A673 (cell line): ENCODE measurements around the gene SPNS1. TPM values are rescaled to one million over a fixed set of nuclear protein-coding genes. Genes with fewer than 3 reads are reported as not detected.
A peak's percentile ranks its signal among the peaks of the same experiment; 100 is the strongest.
"Not testable (repeated sequence)": the region's sequence is repeated elsewhere in the genome, so short reads cannot be mapped to it uniquely, and the experiment has no call there.

ENCODE experiments used
- BruUV-seq: library from RNA; stranded (reverse); fragments of 400-500 nt; replicated peaks from 2 replicates; lab custom pipeline; 2021; lab: Mats Ljungman, UMichigan
- CTCF ChIA-PET: fragments of 300-600 bp; sonication (Branson Sonifier 250); formaldehyde crosslinking; loops from one replicate; lab custom pipeline; 2022; ENCODE audit warnings: antibody characterized with exemption; lab: Charles Lee
- POLR2A ChIA-PET: fragments of 300-600 bp; sonication (Branson Sonifier 250); formaldehyde crosslinking; loops from one replicate; lab custom pipeline; 2022; ENCODE audit warnings: antibody characterized with exemption; ENCODE audit not compliant: low non-redundant PET; lab: Charles Lee
- DNase-seq: peaks from one replicate; pipeline ENCODE4 v3.0.0-alpha.2; 2015; ENCODE audit warnings: low spot score
- H3K27ac ChIP-seq: fragments of 200-600 bp; sonication (generic); 2 replicates; pipeline ENCODE4 v1.5.1; 2016; ENCODE audit warnings: mixed run types, low read depth, mild to moderate bottlenecking, mixed read lengths, antibody characterized with exemption, low read length; ENCODE audit not compliant: poor library complexity, severe bottlenecking
- H3K27me3 ChIP-seq: fragments of 200-600 bp; sonication (generic); replicated peaks from 2 replicates; pipeline ENCODE4 v1.6.1; 2017; ENCODE audit warnings: mixed run types, low read depth, mild to moderate bottlenecking, mixed read lengths, antibody characterized with exemption, low read length; ENCODE audit not compliant: insufficient read depth, poor library complexity
- H3K36me3 ChIP-seq: fragments of 200-600 bp; sonication (generic); 2 replicates; pipeline ENCODE4 v1.6.1; 2016; ENCODE audit warnings: mixed run types, mild to moderate bottlenecking, mixed read lengths, antibody characterized with exemption, low read length; ENCODE audit not compliant: insufficient read depth, poor library complexity, severe bottlenecking
- H3K4me1 ChIP-seq: fragments of 200-600 bp; sonication (generic); 2 replicates; pipeline ENCODE4 v1.6.1; 2017; ENCODE audit warnings: mixed run types, mild to moderate bottlenecking, mixed read lengths, antibody characterized with exemption, low read length; ENCODE audit not compliant: insufficient read depth, poor library complexity, severe bottlenecking
- H3K4me3 ChIP-seq: fragments of 200-600 bp; sonication (generic); 2 replicates; pipeline ENCODE4 v1.5.1; 2016; ENCODE audit warnings: low read depth, mixed run types, mild to moderate bottlenecking, mixed read lengths, low read length; ENCODE audit not compliant: poor library complexity, severe bottlenecking
- H3K9me3 ChIP-seq: fragments of 200-600 bp; sonication (generic); 2 replicates; pipeline ENCODE4 v1.6.1; 2016; ENCODE audit warnings: mixed run types, low read depth, mild to moderate bottlenecking, mixed read lengths, antibody characterized with exemption, low read length; ENCODE audit not compliant: poor library complexity, severe bottlenecking
- EZH2 ChIP-seq: fragments of 200-600 bp; sonication (generic); IDR thresholded peaks from 2 replicates; pipeline ENCODE4 v1.6.1; 2017; ENCODE audit warnings: borderline replicate concordance, low read depth, mild to moderate bottlenecking, mixed read lengths, antibody characterized with exemption, low read length; ENCODE audit not compliant: poor library complexity, severe bottlenecking
- intact Hi-C: fragments of 100-400 bp; cut with micrococcal nuclease; formaldehyde crosslinking; loops from one replicate; pipeline ENCODE4 v1.10.0; 2022; ENCODE audit not compliant: unreplicated experiment
- total RNA-seq: library from RNA; stranded (reverse); gene quantifications from 2 replicates; pipeline ENCODE4 v1.2.3, GENCODE V29; 2021
- TF ChIP-seq, protein P1 (sequence below): fragments of 300-800, 200-600 bp; sonication (generic); conservative IDR thresholded peaks from 2 replicates; pipeline ENCODE4 v1.5.1; 2017; ENCODE audit warnings: low read depth, mild to moderate bottlenecking, antibody characterized with exemption, low read length, moderate library complexity, mixed read lengths

The SPNS1 gene
- total RNA-seq, 1 experiment from 2014 or later, result 46.3 TPM

- TF ChIP-seq EZH2, result no peak
- TF ChIP-seq, protein P1, sequence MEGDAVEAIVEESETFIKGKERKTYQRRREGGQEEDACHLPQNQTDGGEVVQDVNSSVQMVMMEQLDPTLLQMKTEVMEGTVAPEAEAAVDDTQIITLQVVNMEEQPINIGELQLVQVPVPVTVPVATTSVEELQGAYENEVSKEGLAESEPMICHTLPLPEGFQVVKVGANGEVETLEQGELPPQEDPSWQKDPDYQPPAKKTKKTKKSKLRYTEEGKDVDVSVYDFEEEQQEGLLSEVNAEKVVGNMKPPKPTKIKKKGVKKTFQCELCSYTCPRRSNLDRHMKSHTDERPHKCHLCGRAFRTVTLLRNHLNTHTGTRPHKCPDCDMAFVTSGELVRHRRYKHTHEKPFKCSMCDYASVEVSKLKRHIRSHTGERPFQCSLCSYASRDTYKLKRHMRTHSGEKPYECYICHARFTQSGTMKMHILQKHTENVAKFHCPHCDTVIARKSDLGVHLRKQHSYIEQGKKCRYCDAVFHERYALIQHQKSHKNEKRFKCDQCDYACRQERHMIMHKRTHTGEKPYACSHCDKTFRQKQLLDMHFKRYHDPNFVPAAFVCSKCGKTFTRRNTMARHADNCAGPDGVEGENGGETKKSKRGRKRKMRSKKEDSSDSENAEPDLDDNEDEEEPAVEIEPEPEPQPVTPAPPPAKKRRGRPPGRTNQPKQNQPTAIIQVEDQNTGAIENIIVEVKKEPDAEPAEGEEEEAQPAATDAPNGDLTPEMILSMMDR, result no peak
- Histone ChIP-seq H3K36me3 (no peaks in the 10 kb centered on the region), H3K4me1 (peaks cover 8% of the 10 kb centered on the region), H3K27ac (peak overlapping the region; percentile 51), H3K27me3 (no peaks in the 10 kb centered on the region), H3K9me3 (no peaks in the 10 kb centered on the region), H3K4me3 (peak overlapping the region; percentile 99)
- intact Hi-C loops, result no loop called here
- POLR2A ChIA-PET, result no interaction called here
- BruUV-seq, result no TSS peak
- CTCF ChIA-PET, result no interaction called here
- DNase-seq, result no peak
Measured at GRCh38 chr16:28975158-28975599, 601 bp downstream of the SPNS1 start.

- Histone ChIP-seq H3K36me3 (peaks cover 3% of the 10 kb centered on the region), H3K4me1 (peaks cover 8% of the 10 kb centered on the region), H3K27ac (no peak overlapping the region), H3K27me3 (no peaks in the 10 kb centered on the region), H3K4me3 (no peak overlapping the region), H3K9me3 (no peaks in the 10 kb centered on the region)
- BruUV-seq, result no TSS peak
- no peak for TF ChIP-seq EZH2
- TF ChIP-seq, protein P1, result peak; percentile 53
- ChIA-PET CTCF (interaction anchor here (0.5 to 0.6 kb wide), 2 partner anchors 124 to 246 kb away, joined by 3 to 9 read pairs; no protein-coding TSS in a partner anchor), POLR2A (no interaction called here)
- intact Hi-C loops, result no loop called here
- no peak for DNase-seq
Measured at GRCh38 chr16:28977703-28978662, 3.4 kb downstream of the SPNS1 start.

GRCh38 chr16:28980330-28980729 lies 5.8 kb downstream of the SPNS1 start:
- H3K9me3 ChIP-seq, H3K36me3 ChIP-seq, H3K27ac ChIP-seq, intact Hi-C loops, H3K27me3 ChIP-seq, POLR2A ChIA-PET, H3K4me3 ChIP-seq, BruUV-seq, DNase-seq, H3K4me1 ChIP-seq, CTCF ChIA-PET: not testable (repeated sequence)
